Left lung (tissue), 10 donors: ENCODE results near the gene TMEM170B. TPM values are rescaled to one million over a fixed set of nuclear protein-coding genes. Genes with fewer than 3 reads are reported as not detected.

Experiments
- ATAC-seq: fragments of 200-7000 bp; cut with Tn5 transposase; one replicate; pipeline ENCODE4 v1.9.1; 2020; ENCODE audit warnings: moderate library complexity
- DNase-seq, 4 donors: peaks; one replicate each; pipeline ENCODE4 v3.0.0-alpha.2; 2013 to 2020
- H3K27ac ChIP-seq, 2 donors: fragments of 200-600 bp; sonication (generic) in 1 of 2; one replicate each; pipeline versions ENCODE4 v1.5.0 to v1.8.0; 2020 to 2021
- H3K27me3 ChIP-seq, 2 donors: fragments of 200-600 bp; sonication (generic) in 1 of 2; one replicate each; pipeline versions ENCODE4 v1.5.0 to v1.8.0; 2020 to 2021
- H3K36me3 ChIP-seq, 2 donors: fragments of 200-600 bp; sonication (generic) in 1 of 2; one replicate each; pipeline versions ENCODE4 v1.5.0 to v1.8.0; 2020 to 2021
- H3K4me1 ChIP-seq, 2 donors: fragments of 200-600 bp; one replicate each; pipeline ENCODE4 v1.8.0; 2021
- H3K4me3 ChIP-seq, 2 donors: fragments of 200-600 bp; sonication (generic) in 1 of 2; one replicate each; pipeline versions ENCODE4 v1.5.0 to v1.8.0; 2020 to 2021; ENCODE audit warnings: mild to moderate bottlenecking in 1 of 2
- H3K9me3 ChIP-seq, 2 donors: fragments of 200-600 bp; sonication (generic) in 1 of 2; one replicate each; pipeline versions ENCODE4 v1.5.0 to v1.8.0; 2020 to 2021
- CTCF ChIP-seq, 2 donors: fragments of 200-600 bp; sonication (generic) in 1 of 2; IDR thresholded peaks; one replicate each; pipeline versions ENCODE4 v1.5.0 to v1.8.0; 2021; ENCODE audit warnings: antibody characterized with exemption in 2 of 2
- intact Hi-C, 2 donors: fragments of 100-400 bp; cut with DNase I; formaldehyde crosslinking; loops; one replicate each; pipeline versions ENCODE4 v1.11.2 to v1.14.2; 2022
- polyA plus RNA-seq, 6 donors: library from polyadenylated mRNA; unstranded; fragments of 120-200 nt; gene quantifications; one replicate each; pipeline ENCODE4 v1.2.1, GENCODE V29; 2013; ENCODE audit not compliant: insufficient read length in 6 of 6
- total RNA-seq, 2 donors: library from RNA; stranded (reverse); fragmentation: NEBNext Ultra II Directional; extraction: Animal tissue kit (Norgen Biotek cat#: 25700); gene quantifications; one replicate each; pipeline ENCODE4 v1.2.1, GENCODE V29; 2021
- donor health status: DM: no; HTN: yes; CAD: no.
- donor health status: DM: no; HTN: no; CAD: no.

Gene TMEM170B
- total and polyA plus RNA-seq, 8 donors, result 5.2 to 10.1 (median 5.5) TPM

GRCh38 chr6:11593096-11593495, 55.5 kb downstream of the TMEM170B start:
- Histone ChIP-seq H3K36me3 (no peaks in the 10 kb centered on the region), H3K27me3 (no peaks in the 10 kb centered on the region), H3K4me1 (no peaks in the 10 kb centered on the region), H3K9me3 (no peaks in the 10 kb centered on the region), H3K27ac (no peak overlapping the region), H3K4me3 (no peak overlapping the region)
- ATAC-seq (no peak), DNase-seq (no peak)
- intact Hi-C loops, result no loop called here
- TF ChIP-seq CTCF (IDR thresholded peaks at IDR 0.05), result no peak

GRCh38 chr6:11595903-11596302, 58.4 kb downstream of the TMEM170B start:
- Histone ChIP-seq H3K27me3 (no peaks in the 10 kb centered on the region), H3K27ac (no peak overlapping the region), H3K4me3 (no peak overlapping the region), H3K4me1 (no peaks in the 10 kb centered on the region), H3K36me3 (no peaks in the 10 kb centered on the region), H3K9me3 (no peaks in the 10 kb centered on the region)
- DNase-seq, result no peak
- no peak for TF ChIP-seq CTCF (IDR thresholded peaks at IDR 0.05)
- ATAC-seq, result no peak
- intact Hi-C loops, result no loop called here

- TF ChIP-seq CTCF (IDR thresholded peaks at IDR 0.05), result no peak
Measured at GRCh38 chr6:11596640-11597237, 59.2 kb downstream of the TMEM170B start.

GRCh38 chr6:11598687-11599086, 61.1 kb downstream of the TMEM170B start:
- Histone ChIP-seq H3K36me3 (no peaks in the 10 kb centered on the region), H3K4me3 (no peak overlapping the region), H3K9me3 (no peaks in the 10 kb centered on the region), H3K4me1 (no peaks in the 10 kb centered on the region), H3K27me3 (no peaks in the 10 kb centered on the region), H3K27ac (peak overlapping the region in 1 of 2 donors; percentile 70)
- peak; percentile 37 for ATAC-seq
- no peak for DNase-seq
- intact Hi-C loops, result no loop called here
- TF ChIP-seq CTCF (IDR thresholded peaks at IDR 0.05), result no peak

More at GRCh38 chr6:11596640-11597237, 59.2 kb downstream of the TMEM170B start:
- DNase-seq, result no peak
- intact Hi-C loops, result no loop called here
- H3K9me3 ChIP-seq, result no peaks in the 10 kb centered on the region
- no peak for ATAC-seq
- no peaks in the 10 kb centered on the region for H3K27me3 ChIP-seq
- H3K4me3 ChIP-seq, result no peak overlapping the region
- no peak overlapping the region for H3K27ac ChIP-seq
- no peaks in the 10 kb centered on the region for H3K36me3 ChIP-seq
- H3K4me1 ChIP-seq, result no peaks in the 10 kb centered on the region

GRCh38 chr6:11600251-11600650, 62.7 kb downstream of the TMEM170B start:
- no peaks in the 10 kb centered on the region for H3K36me3 ChIP-seq
- DNase-seq, result no peak
- H3K9me3 ChIP-seq, result no peaks in the 10 kb centered on the region
- intact Hi-C loops, result no loop called here
- no peak overlapping the region for H3K4me3 ChIP-seq
- TF ChIP-seq CTCF (IDR thresholded peaks at IDR 0.05), result no peak
- no peaks in the 10 kb centered on the region for H3K27me3 ChIP-seq
- peaks cover 2 to 4% of the 10 kb centered on the region in 2 donors for H3K4me1 ChIP-seq
- no peak for ATAC-seq
- no peak overlapping the region for H3K27ac ChIP-seq
